HG02759 (cell line): ENCODE data around the gene PRKCB.

ENCODE experiments used
- ATAC-seq: cut with Tn5 transposase; IDR thresholded peaks from one replicate; pipeline ENCODE4 v1.9.1; 2021; ENCODE audit warnings: mild to moderate bottlenecking, moderate library complexity; ENCODE audit not compliant: unreplicated experiment

PRKCB gene

GRCh38 chr16:23934610-23935236, 98.9 kb downstream of the PRKCB start:
- ATAC-seq, result no peak

- ATAC-seq, result no peak
Measured at GRCh38 chr16:23940111-23940510, 104.3 kb downstream of the PRKCB start.

GRCh38 chr16:23941025-23941424, 105.2 kb downstream of the PRKCB start:
- no peak for ATAC-seq

GRCh38 chr16:23941963-23942564, 106.3 kb downstream of the PRKCB start:
- ATAC-seq, result no peak

GRCh38 chr16:23943604-23944003, 107.8 kb downstream of the PRKCB start:
- no peak for ATAC-seq

DNA sequence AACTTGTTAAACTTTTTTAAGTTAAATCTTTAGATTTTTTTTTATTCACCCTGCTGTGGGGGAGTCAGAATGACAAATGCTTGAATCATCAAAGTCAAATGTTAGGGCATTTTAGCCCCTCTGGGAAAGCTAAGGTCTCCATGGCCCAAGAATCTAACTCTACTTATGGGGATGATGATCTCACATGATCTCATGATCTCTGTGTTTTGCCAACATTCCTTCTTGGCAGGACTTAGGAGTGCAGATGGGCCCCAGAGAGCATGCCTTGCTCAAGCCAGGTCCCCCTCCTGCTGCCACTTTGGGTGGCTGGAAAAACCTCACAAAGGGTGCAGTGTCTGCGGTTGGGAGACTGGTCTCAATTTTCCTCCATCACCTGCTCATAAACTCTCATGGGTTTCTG, 108.6 kb downstream of the PRKCB start:
- ATAC-seq, result no peak

- ATAC-seq, result no peak
Measured at GRCh38 chr16:23945243-23945642, 109.5 kb downstream of the PRKCB start.

- ATAC-seq, result no peak
Measured at GRCh38 chr16:23947838-23948237, 112.1 kb downstream of the PRKCB start.

DNA sequence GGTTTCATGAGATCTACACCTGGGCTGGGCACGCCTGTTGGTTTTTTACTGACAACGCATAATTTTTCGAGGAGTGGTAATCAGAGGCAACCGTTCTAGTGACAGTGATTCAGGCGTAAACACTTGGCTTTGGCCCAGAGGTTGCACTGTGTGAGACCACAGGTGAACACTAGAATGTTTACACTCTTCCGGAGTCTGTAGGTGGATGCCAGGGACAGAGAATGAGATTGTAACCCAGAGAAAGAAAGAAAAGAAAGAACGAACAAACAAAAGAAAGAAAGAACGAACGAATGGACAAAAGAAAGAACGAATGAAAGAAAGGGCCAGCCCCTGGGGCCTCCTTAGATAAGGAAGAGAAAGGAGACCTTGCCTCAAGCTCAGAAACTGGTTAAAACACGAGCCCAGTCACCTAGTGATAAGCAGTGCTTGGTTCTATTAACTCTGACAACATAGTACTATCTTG, 113.2 kb downstream of the PRKCB start:
- no peak for ATAC-seq

- ATAC-seq, result no peak
Measured at GRCh38 chr16:23949630-23950290, 114.0 kb downstream of the PRKCB start.

DNA sequence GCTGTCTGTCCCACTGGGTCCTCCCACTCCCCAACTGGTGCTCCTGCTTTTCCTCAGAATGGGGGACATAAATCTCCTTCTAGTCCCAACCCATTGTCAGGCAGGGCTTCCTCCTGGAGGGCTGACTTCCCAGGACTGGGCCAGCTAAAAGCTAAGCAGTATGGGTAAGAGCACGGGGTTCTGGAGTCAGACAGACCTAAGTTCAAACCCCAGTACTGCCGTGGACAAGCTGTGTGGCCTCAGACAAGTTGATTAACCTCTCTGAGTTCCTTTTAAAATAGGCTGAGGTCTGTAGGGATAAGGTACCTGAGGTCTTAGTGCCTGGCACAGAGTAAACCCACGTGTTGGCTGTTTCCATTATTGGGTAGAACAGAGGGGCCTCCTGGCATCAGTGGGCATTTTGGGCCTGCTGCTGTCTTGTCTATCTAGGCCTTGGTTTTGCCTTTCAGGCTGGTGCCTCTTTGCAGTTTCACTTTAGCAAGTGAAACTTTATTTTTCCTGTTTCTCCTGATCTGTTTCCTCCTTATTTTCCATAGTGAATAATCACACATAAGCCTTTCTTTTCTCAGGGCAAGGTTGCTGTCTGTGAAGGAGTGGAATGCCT, 114.6 kb downstream of the PRKCB start:
- ATAC-seq, result no peak

DNA sequence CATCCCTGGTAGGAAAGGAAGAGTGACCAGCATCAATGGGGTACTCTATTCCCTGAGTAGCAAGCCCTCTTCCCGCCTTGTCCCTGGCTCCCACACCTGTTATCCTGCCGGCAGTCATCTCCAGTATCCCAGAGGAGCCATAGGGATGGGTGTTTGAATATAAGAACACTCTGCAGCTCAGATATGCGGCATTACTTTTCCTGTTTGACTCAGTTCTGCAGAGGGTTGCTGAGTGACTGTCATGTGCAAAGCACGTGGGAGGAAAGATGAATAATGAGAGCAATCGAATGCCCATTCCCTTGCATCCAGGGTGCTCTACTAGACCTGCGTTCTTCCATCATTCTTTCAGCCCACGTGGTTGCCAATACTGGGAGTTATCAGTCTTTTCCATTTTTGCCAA, 115.1 kb downstream of the PRKCB start:
- ATAC-seq, result no peak

GRCh38 chr16:23952128-23952970, 116.6 kb downstream of the PRKCB start:
- no peak for ATAC-seq

DNA sequence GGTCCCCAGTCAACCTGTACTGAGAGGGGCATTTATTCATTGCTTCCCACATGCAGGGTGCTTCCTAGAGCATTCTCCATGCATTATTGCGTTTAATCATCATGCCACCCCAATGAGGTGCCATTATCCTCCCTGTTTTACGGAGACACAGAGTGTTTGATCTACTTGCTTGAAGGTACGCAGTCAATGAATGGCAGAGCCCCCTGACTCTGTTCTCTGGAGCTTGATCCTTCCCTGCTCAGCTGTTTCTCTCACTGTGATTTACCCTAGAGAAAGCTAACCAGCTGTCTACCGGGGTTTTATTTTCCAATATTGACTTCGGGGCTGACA, 117.2 kb downstream of the PRKCB start:
- no peak for ATAC-seq

DNA sequence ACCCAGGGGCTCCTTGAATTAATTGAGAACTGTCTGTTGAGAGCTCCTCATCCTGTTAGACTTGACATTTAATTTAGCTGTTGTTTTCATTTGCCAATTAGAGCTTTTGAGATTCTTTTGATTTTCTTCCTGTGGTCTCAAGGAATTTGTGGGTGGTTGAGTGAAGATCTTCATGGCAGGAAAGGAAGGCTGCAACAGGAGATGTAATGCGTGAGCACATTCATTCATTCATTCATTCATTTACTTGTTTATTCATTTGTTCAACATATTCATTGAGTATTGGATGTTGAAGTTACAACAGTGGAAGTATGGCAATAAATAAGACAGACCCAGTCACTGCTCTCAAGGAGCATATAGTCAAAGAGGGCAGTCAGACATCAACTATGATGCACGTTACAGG, 117.7 kb downstream of the PRKCB start:
- no peak for ATAC-seq

- no peak for ATAC-seq
Measured at GRCh38 chr16:23955088-23955487, 119.3 kb downstream of the PRKCB start.

DNA sequence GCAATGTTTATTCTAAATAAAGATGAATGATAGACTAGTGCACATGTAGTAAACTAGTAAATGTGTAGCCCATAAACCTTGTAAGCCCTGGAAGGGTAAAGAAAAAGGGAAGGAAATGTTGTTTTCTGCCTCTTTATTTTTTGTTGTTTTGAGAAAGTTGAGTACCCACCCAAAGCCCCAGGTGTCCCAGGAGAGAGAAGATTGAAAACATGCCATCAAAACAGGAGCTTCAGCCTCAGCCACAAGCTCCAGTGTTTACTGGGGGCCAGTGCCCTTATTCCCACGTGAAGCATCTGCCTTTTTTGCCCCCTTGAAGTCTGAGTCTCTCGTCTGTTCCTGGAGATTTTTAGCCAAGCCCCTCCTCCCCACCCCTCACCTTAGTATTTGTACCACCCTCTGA, 121.5 kb downstream of the PRKCB start:
- no peak for ATAC-seq

DNA sequence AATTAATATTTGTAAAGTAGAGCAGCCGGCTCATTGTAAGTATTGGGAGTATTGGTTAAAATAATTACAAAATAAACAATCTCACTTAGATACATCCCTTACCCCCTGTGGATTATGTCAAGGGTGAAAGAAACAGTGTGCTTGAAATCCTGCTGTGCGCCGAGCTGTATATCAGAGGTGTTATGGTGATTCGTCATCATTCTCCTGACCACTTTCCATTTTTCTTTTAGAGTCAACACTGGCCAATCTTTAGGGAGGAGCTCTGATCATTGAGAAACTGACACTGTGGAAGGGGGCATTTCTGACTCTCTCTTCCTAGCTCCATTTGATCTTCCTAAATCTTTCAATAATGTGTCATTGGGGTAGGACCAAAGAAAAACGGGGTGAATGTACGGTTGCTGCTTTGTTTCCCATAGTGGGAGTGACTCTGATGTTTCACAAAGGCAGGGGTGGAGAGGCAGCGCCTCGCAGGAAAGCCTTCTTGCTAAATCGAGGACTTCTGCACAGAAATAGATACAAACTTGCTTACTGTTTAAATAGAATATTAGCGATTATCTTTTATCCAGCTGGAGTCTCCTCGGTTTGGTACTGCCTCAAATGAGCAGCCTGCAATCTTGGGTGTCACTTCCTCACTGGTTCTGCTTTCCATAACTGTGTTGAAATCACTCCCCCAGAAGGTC, 123.4 kb downstream of the PRKCB start:
- ATAC-seq, result peak; percentile 48

DNA sequence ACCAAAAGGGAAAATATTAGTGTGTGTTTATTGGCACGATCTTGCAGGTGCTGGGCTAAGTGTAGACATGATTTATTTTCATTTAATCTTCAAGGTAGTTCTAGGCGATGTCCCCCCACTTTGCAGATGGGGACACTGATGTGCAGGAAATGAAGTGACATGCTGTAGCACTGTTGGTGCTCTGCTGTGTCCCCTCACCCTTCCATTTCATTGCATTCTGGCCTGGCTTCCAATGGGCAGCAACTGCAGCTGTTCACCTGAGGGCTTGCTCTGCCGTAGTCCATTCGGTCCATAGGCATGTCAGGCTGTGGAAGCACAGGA, 123.9 kb downstream of the PRKCB start:
- no peak for ATAC-seq

DNA sequence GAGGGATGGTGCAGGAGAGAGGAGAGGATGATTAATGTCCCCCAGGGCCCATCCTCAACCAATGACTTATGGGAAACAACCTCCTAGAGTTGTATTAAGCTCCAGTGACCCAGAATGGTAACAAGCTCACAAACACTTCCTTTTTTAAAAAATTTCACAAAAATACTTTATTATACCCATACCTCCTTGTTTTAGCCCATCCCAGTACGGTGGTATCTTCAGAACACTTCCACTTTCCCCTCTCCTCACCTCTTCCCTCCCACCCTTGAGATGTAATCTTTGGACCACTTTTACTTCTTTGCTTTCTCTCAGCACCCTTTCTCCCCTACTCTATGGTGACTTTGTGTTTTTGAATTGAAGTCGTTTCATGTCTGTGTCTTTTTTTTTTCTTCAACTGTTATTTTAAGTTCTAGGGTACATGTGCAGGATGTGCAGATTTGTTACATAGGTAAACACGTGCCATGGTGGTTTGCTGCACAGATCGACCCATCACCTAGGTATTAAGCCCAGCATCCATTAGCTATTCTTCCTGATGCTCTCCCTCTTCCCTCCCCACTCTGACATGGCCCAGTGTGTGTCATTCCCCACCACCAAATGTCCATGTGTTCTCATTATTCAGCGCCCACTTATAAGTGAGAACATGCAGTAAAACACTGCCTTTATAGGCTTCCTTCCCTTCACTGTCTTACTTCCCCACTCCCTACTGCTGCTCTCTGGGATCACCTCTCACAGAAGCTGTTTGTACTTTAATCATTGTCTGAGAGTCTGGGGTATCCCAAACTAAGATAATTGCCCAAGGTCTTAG, 124.5 kb downstream of the PRKCB start:
- ATAC-seq, result no peak
